Uterus (tissue), 4 donors: ENCODE measurements around the gene ZFPL1. TPM values are rescaled to one million over a fixed set of nuclear protein-coding genes. Genes with fewer than 3 reads are reported as not detected.

Experiments
- DNase-seq, 2 donors: peaks; one replicate each; pipeline ENCODE4 v3.0.0-alpha.2; 2019 to 2020
- H3K27ac ChIP-seq, 2 donors: fragments of 200-600 bp; sonication (generic); 1 replicate in 1 of 2; 2 replicates in 1 of 2; pipeline ENCODE4 v1.5.1; 2016 to 2018
- H3K27me3 ChIP-seq, 2 donors: fragments of 200-600 bp; sonication (generic); one replicate each; pipeline ENCODE4 v1.5.1; 2018 to 2019; ENCODE audit warnings: control low read depth in 1 of 2
- H3K36me3 ChIP-seq, 2 donors: fragments of 200-600 bp; sonication (generic); one replicate each; pipeline ENCODE4 v1.5.1; 2019; ENCODE audit warnings: control low read depth in 1 of 2
- H3K4me1 ChIP-seq, 2 donors: fragments of 200-600 bp; sonication (generic); one replicate each; pipeline ENCODE4 v1.5.1; 2018 to 2019; ENCODE audit warnings: control low read depth in 1 of 2
- H3K4me3 ChIP-seq, 2 donors: fragments of 200-600 bp; sonication (generic); 1 replicate in 1 of 2; 2 replicates in 1 of 2; pipeline ENCODE4 v1.5.1; 2018 to 2019; ENCODE audit warnings: mild to moderate bottlenecking in 1 of 2
- H3K9me3 ChIP-seq, 2 donors: fragments of 200-600 bp; sonication (generic); one replicate each; pipeline ENCODE4 v1.5.1; 2019; ENCODE audit warnings: control low read depth in 1 of 2
- POLR2A ChIP-seq, 2 donors: fragments of 450-650 bp; IDR thresholded peaks; one replicate each; pipeline ENCODE4 v1.6.1; 2016; ENCODE audit warnings: antibody characterized with exemption in 2 of 2, mild to moderate bottlenecking in 1 of 2, moderate library complexity in 1 of 2
- intact Hi-C: fragments of 100-400 bp; cut with DNase I; formaldehyde crosslinking; loops from one replicate; pipeline ENCODE4 v1.15.1; 2023; ENCODE audit warnings: low total_unique reads
- total RNA-seq, 4 donors: library from RNA; depleted of rRNA in 3 of 4; stranded (reverse); fragments of >200 nt in 3 of 4; gene quantifications; one replicate each; pipeline versions ENCODE4 v1.1.0 to v1.2.4, GENCODE V29; 2014 to 2023
- TF ChIP-seq, protein P1 (sequence below), 4 experiments: fragments of 200-600 bp in 2 of 4; fragments of 450-650 bp in 2 of 4; sonication (generic) in 2 of 4; IDR thresholded peaks; one replicate each; pipeline ENCODE4 v1.5.1; 2016 to 2019; ENCODE audit warnings: antibody characterized with exemption in 4 of 4, mild to moderate bottlenecking in 2 of 4, moderate library complexity in 1 of 4
- donor health status: DM: yes; HTN: yes; CAD: no.

ZFPL1 gene
- total RNA-seq, 4 donors from 2014 or later, result 9.0 to 37.5 (median 24.5) TPM

DNA sequence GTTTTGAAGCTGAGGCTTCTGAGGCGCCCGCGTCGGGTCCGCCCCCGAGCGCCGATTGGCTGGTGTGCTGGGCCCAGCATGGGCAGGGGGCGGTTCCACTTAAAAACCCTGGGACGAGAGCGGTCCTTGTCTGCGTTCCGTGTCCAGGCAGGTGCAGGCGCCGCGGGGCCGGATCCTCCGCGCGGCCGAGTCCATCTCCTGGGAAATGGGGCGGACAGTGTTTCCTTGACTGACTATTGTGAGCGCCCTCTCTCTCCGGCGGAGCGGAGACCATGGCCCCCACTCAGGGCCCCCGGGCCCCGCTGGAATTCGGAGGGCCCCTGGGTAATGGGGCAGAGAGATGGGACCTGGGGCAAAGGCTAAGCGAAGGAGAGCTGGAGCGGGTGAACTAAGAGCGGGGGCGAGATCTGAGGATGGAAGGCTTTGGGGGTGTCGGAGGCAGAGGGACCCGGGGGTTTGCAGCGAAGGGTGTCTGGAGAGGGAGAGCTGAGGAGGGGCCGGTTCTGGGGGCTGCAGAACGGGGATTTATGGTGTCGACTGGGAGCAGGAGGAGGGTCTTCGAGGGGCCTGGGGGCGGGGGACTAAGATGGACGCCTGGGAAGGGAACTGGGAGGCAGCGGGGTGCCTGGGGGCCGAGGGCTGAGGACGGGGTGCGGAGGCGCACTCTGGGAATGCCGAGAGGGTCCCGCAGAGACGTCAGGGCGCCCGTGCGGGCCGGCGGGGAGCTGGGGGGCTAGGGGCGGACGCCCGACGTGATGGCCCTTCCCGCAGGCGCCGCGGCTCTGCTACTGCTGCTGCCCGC is 27.9 kb downstream of the ZFPL1 start, which contains the start of gene TM7SF2:
Gene TM7SF2, plus strand, starts transcription at position 129 of the 802 bp plus-strand sequence. Its CDS starts 144 bp downstream, at position 273.
- Histone ChIP-seq H3K27ac (peak within 1 kb of the TSS; percentile 29 to 68), H3K4me3 (peak within 1 kb of the TSS; percentile 22 to 57), H3K9me3 (no peaks in the 10 kb centered on the region), H3K27me3 (no peaks in the 10 kb centered on the region), H3K4me1 (peaks cover 3 to 26% of the 10 kb centered on the region in 2 donors), H3K36me3 (no peaks in the 10 kb centered on the region)
- peak; percentile 76 to 84 for TF ChIP-seq POLR2A (IDR thresholded peaks at IDR 0.05)
- TF ChIP-seq, protein P1, sequence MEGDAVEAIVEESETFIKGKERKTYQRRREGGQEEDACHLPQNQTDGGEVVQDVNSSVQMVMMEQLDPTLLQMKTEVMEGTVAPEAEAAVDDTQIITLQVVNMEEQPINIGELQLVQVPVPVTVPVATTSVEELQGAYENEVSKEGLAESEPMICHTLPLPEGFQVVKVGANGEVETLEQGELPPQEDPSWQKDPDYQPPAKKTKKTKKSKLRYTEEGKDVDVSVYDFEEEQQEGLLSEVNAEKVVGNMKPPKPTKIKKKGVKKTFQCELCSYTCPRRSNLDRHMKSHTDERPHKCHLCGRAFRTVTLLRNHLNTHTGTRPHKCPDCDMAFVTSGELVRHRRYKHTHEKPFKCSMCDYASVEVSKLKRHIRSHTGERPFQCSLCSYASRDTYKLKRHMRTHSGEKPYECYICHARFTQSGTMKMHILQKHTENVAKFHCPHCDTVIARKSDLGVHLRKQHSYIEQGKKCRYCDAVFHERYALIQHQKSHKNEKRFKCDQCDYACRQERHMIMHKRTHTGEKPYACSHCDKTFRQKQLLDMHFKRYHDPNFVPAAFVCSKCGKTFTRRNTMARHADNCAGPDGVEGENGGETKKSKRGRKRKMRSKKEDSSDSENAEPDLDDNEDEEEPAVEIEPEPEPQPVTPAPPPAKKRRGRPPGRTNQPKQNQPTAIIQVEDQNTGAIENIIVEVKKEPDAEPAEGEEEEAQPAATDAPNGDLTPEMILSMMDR (IDR thresholded peaks at IDR 0.05), result peak in 1 of 4 experiments; percentile 10
- DNase-seq, result peak; percentile 93 to 95
- intact Hi-C loops, result no loop called here

DNA sequence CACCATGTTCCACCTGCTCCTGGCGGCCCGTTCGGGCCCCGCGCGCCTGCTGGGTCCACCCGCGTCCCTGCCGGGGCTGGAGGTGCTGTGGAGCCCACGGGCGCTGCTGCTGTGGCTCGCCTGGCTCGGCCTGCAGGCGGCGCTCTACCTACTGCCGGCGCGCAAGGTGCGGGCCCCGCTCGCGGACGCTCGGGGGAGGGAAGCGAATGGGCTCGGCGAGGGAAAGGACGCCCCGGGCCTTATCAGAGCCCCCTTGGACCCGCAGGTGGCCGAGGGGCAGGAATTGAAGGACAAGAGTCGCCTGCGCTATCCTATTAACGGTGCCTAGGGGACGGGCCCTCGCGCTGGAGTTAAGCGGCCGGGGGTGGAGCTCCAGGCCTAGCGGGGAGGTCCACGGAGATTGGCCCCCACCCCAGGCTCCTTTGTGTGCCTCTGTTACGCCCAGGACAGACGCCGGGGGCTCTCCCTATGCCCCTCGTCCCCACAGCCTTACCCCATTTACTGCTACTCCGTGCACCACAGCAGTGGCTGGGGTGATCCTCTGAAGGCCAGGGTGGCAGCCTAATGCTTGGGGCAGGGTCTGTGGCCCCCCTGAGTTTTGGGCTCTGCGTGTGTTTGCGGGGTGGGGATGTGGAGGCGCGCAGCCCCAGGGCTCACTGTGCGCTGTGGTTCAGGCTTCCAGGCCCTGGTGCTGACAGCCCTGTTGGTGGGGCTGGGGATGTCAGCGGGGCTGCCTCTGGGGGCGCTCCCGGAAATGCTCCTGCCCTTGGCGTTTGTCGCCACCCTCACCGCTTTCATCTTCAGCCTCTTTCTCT is 28.7 kb downstream of the ZFPL1 start:
- Histone ChIP-seq H3K27me3 (no peaks in the 10 kb centered on the region), H3K4me1 (peaks cover 3 to 26% of the 10 kb centered on the region in 2 donors), H3K27ac (peak overlapping the region in 1 of 2 donors; percentile 68), H3K9me3 (no peaks in the 10 kb centered on the region), H3K36me3 (no peaks in the 10 kb centered on the region), H3K4me3 (peak overlapping the region; percentile 22 to 57)
- DNase-seq, result peak; percentile 41 to 46
- intact Hi-C loops, result no loop called here
- TF ChIP-seq, protein P1 (IDR thresholded peaks at IDR 0.05), result peak; percentile 36 to 85 (median 73)
- peak in 1 of 2 donors; percentile 16 for TF ChIP-seq POLR2A (IDR thresholded peaks at IDR 0.05)

DNA sequence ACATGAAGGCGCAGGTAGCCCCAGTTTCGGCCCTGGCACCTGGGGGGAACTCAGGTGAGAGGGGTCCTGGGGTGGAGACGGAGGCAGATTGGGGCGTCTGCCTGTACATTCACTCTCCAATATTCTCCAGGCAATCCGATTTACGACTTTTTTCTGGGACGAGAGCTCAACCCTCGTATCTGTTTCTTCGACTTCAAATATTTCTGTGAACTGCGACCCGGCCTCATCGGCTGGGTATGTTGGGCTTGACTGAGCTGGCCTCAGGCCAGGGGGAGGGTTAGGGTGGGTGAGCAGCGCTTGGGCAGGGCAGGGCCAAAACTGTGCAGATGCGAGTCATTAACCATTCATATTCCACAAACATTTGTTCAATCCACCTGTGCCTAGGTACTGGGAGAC is 29.3 kb downstream of the ZFPL1 start:
- Histone ChIP-seq H3K36me3 (no peaks in the 10 kb centered on the region), H3K9me3 (no peaks in the 10 kb centered on the region), H3K4me3 (peak overlapping the region in 1 of 2 donors; percentile 57), H3K27me3 (no peaks in the 10 kb centered on the region), H3K4me1 (peaks cover 6 to 26% of the 10 kb centered on the region in 2 donors), H3K27ac (no peak overlapping the region)
- peak in 1 of 2 donors; percentile 25 for DNase-seq
- TF ChIP-seq, protein P1 (IDR thresholded peaks at IDR 0.05), result no peak
- TF ChIP-seq POLR2A (IDR thresholded peaks at IDR 0.05), result no peak
- intact Hi-C loops, result no loop called here

DNA sequence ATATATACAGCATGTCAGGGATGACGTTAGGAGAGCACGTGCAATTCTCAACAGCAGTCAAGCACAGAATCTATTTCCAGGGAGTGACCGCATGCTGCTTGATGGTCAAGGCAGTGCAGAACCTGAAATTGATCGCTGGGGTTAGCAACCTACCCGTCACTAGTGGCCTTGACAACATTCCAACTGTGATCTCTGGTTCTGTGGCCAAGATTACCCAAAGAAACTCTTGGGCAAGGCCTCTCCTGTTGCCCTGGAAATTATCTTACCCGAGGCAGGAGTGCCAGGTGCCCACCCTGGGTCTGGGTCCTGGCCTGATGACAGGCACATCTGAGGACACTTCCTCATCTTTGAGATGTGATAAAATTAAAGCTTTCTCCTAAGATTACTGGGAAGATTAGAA is 29.8 kb downstream of the ZFPL1 start:
- no peak for DNase-seq
- Histone ChIP-seq H3K27ac (no peak overlapping the region), H3K9me3 (no peaks in the 10 kb centered on the region), H3K4me3 (no peak overlapping the region), H3K4me1 (peaks cover 6 to 26% of the 10 kb centered on the region in 2 donors), H3K36me3 (no peaks in the 10 kb centered on the region), H3K27me3 (no peaks in the 10 kb centered on the region)
- no peak for TF ChIP-seq POLR2A (IDR thresholded peaks at IDR 0.05)
- TF ChIP-seq, protein P1 (IDR thresholded peaks at IDR 0.05), result no peak
- intact Hi-C loops, result no loop called here
